ENCODE measurements around the gene C16orf96.

DNA sequence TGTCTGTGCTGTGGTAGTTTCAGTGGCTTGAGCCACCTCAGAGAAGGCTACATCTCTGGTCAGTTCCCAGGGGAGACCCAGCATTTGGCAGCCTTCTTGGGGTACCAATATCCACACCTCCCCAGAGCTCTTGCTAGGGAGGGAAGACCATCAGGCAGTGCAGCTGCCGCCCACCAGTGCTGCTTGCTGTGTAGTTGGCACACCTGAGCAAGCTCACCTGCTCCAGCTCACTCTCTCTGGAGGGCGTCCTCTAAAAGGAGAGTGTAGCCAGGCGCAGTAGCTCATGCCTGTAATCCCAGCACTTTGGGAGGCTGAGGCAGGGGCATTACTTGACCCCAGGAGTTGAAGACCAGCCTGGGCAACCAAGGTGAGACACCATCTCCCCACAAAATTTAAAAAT, 47.3 kb upstream of the C16orf96 start:
- no peak for TF ChIP-seq ZNF512 (CRISPR knock-in tag; IDR thresholded peaks at IDR 0.05)
- TF ChIP-seq ATF2 (CRISPR knock-in tag; IDR thresholded peaks at IDR 0.05) = no peak

Data from HepG2 (cell line).